Testis (tissue), 2 donors: ENCODE data around the gene PDGFB.

ENCODE experiments used
- CTCF ChIP-seq, 3 experiments: fragments of 450-650 bp in 2 of 3; fragments of 200-600 bp in 1 of 3; sonication (generic) in 1 of 3; IDR thresholded peaks; one replicate each; pipeline ENCODE4 v1.5.1; 2016 to 2019; ENCODE audit warnings: antibody characterized with exemption in 3 of 3, mild to moderate bottlenecking in 2 of 3, moderate library complexity in 1 of 3
- POLR2A ChIP-seq: fragments of 450-650 bp; IDR thresholded peaks from one replicate; pipeline ENCODE4 v1.6.1; 2017; ENCODE audit warnings: antibody characterized with exemption, mild to moderate bottlenecking, moderate library complexity

- TF ChIP-seq CTCF (IDR thresholded peaks at IDR 0.05) (no peak), POLR2A (no peak)
Observed at GRCh38 chr22:39273950-39274887, 29.4 kb upstream of the PDGFB start.
